Mucosa of descending colon (tissue), 3 donors: ENCODE data around the gene TSSK2. TPM values are rescaled to one million over a fixed set of nuclear protein-coding genes. Genes with fewer than 3 reads are reported as not detected.

Source experiments
- ATAC-seq: fragments of 200-7000 bp; cut with Tn5 transposase; one replicate; pipeline ENCODE4 v1.9.1; 2020; ENCODE audit warnings: mild to moderate bottlenecking, moderate library complexity
- DNase-seq, 3 donors: peaks; one replicate each; pipeline ENCODE4 v3.0.0-alpha.2; 2020
- H3K36me3 ChIP-seq: fragments of 200-600 bp; one replicate; pipeline ENCODE4 v1.8.0; 2021; ENCODE audit warnings: low read depth, mild to moderate bottlenecking
- H3K4me1 ChIP-seq: fragments of 200-600 bp; one replicate; pipeline ENCODE4 v1.8.0; 2021; ENCODE audit warnings: low read depth, mild to moderate bottlenecking
- H3K4me3 ChIP-seq: fragments of 200-600 bp; one replicate; pipeline ENCODE4 v1.8.0; 2021; ENCODE audit warnings: mild to moderate bottlenecking
- H3K9me3 ChIP-seq: fragments of 200-600 bp; one replicate; pipeline ENCODE4 v1.8.0; 2021; ENCODE audit warnings: mild to moderate bottlenecking
- CTCF ChIP-seq: fragments of 200-600 bp; IDR thresholded peaks from one replicate; pipeline ENCODE4 v1.8.0; 2022; ENCODE audit warnings: antibody characterized with exemption, mild to moderate bottlenecking
- intact Hi-C, 2 donors: fragments of 100-400 bp; cut with DNase I in 1 of 2; cut with micrococcal nuclease in 1 of 2; formaldehyde crosslinking; loops; one replicate each; pipeline versions ENCODE4 v1.11.0 to v1.11.1; 2022; cut with DNase I, micrococcal nuclease
- total RNA-seq, 3 donors: library from RNA; stranded (reverse); fragmentation: NEBNext Ultra II Directional in 2 of 3; extraction: Animal tissue kit (Norgen Biotek cat#: 25700) in 2 of 3; gene quantifications; one replicate each; pipeline versions ENCODE4 v1.2.1 to v1.2.4, GENCODE V29; 2021 to 2023
- donor health status: DM: no; HTN: no; CAD: no; lungs with moderate emphysema.
- donor health status: DM: no; HTN: no; CAD: no.
- donor health status: DM: no; HTN: yes; CAD: no.

Gene TSSK2
- total RNA-seq, 3 donors from 2014 or later, result not detected

DNA sequence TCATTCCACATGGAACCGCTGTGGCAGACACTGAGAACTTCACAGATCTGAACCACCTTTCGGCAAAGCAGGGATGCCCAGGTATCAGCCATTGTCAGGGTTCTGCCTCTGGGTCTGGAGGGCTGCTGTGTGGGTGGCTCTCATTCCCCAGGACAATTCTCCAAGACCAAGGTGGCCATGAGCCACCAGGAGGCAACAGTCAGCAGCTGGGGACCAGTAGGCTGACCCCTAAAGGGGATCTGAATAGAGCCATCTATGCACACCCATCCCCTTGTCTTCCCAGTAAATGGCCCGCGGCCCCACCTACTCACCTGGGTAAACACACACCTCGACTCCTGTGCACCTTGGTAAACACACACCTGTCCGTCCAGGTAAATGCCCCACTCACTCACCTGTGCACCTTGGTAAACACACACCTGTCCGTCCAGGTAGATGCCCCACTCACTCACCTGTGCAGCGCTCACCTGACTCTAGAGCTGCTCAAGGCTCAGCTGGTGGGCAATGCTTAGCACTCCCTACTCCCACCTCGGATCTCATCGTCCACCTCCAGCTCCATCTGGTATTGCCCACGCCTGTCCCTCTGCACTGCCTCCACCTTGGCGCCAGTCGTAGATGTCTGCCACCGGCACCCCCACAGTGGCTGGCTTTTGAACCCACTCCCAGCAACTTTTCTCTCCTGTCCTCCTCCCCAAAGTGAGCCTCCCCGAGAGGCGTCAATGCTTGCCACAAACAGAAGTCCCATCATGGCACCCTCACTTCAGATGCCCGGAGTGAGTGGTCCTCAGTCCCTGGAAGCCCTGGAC is 37.2 kb downstream of the TSSK2 start:
- Histone ChIP-seq H3K36me3 (no peaks in the 10 kb centered on the region), H3K4me1 (peaks cover 27% of the 10 kb centered on the region), H3K4me3 (no peak overlapping the region), H3K9me3 (no peaks in the 10 kb centered on the region)
- ATAC-seq, result no peak
- intact Hi-C loops, result no loop called here
- DNase-seq, result no peak
- no peak for TF ChIP-seq CTCF

DNA sequence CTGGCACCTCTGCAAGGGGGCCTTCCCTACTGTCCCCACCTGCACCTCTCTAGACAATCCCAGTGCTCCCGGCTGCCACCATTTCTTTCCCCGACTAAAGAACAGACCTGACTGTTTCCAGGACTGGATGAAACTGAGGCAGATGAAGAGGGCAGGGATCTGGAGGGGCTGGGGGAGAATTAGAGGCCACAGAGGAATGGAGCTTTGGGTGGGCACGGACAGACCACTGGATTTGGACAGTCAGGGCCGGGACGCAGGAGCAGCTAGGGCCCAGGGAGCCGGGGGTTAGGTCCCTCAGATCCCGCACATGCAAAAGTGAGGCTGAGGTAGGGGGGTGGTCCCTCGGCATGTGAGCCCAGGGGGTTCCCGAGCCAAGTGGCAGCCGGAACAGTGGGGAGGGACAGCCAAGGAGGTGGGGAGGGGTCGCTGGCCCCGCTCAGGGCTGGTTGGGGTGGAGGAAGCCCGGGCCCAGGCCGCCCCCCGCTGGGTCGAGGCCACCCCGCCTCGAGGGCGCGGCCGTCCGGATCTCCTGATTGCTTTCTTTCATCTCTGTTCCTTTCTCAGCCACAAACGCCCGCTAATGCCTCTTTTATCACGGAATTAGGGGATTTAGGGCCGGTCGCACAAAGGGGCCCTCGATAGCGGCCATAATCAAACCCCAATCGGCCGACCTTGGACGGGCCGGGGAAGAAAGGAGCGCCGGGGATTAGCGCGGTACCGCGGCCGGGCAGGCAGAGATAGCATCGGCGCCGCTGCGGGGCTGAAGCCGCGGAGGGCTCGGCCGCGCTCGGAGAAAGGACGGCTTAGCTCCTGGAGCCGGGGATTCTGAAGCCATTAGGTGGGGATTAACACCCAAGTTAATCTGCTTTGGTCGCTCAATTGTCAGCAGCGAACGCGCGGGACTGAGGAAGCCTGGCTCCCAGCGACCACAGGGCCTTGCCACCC is 38.2 kb downstream of the TSSK2 start:
- H3K4me3 ChIP-seq, result no peak overlapping the region
- intact Hi-C loops, result no loop called here
- TF ChIP-seq CTCF, result no peak
- H3K9me3 ChIP-seq, result no peaks in the 10 kb centered on the region
- H3K36me3 ChIP-seq, result no peaks in the 10 kb centered on the region
- peaks cover 36% of the 10 kb centered on the region for H3K4me1 ChIP-seq
- DNase-seq, result no peak
- no peak for ATAC-seq

- ATAC-seq (no peak), DNase-seq (peak in 1 of 3 donors; percentile 55)
- Histone ChIP-seq H3K4me1 (peaks cover 36% of the 10 kb centered on the region), H3K9me3 (no peaks in the 10 kb centered on the region), H3K36me3 (no peaks in the 10 kb centered on the region), H3K4me3 (no peak overlapping the region)
- intact Hi-C loops, result no loop called here
- TF ChIP-seq CTCF, result no peak
Observed at GRCh38 chr22:19169947-19170318, 38.8 kb downstream of the TSSK2 start.

DNA sequence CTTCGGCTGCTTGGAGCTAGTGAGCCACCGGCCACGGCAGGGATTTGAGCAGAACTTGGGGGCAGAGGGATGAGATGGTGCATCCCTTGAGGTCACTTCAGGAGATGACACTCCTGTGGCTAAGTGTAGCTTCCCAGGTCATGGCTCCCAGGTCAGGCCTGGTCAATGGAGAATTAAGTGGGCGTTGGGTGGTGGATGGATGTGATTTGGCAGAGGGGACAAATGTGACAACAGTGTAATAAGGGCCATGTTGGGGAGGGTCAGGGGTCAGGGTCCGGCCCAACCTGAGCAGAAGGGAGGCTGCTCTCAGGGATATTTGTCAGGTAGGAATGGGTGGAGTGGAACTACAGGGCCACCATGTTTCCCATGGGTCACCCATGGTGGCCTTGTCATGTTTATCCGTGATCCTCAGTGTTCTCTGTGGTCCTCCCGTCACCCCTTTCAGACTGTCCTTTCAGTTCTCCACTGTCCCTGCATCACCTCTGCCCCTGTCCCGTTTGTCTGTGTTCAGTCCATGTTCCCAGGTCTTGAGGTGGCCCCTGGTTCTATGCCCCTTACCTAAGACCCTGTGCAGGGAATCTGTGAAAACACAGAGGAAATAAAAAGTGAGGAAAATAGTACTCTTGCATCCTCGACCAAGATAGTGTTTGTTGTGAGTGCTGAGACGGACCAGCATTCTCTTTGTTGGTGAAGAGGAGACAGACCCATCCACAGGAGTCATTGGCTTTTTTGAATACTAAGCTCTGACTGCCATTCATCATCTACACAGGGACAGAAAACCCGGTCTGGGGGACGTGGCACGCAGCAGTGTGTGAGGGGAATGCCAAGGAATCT is 41.3 kb downstream of the TSSK2 start:
- intact Hi-C loops, result no loop called here
- ATAC-seq, result no peak

More for the DNA sequence above, 41.3 kb downstream of the TSSK2 start:
- Histone ChIP-seq H3K36me3 (no peaks in the 10 kb centered on the region), H3K9me3 (no peaks in the 10 kb centered on the region), H3K4me1 (peaks cover 40% of the 10 kb centered on the region), H3K4me3 (peak overlapping the region; percentile 77)
- DNase-seq, result no peak
- TF ChIP-seq CTCF, result no peak
